Activated CD4-positive, alpha-beta memory T cell treated with anti-CD3 and anti-CD28 coated beads for 36 hours (primary cell): Measurements from ENCODE around the gene SART3. TPM values are rescaled to one million over a fixed set of nuclear protein-coding genes. Genes with fewer than 3 reads are reported as not detected.

ENCODE experiments used
- CTCF ChIA-PET: fragments of 350-600 bp; sonication (Branson Sonifier 250); formaldehyde crosslinking; loops from one replicate; lab custom pipeline; 2021; ENCODE audit warnings: antibody characterized with exemption, inconsistent platforms; lab: Charles Lee
- POLR2A ChIA-PET: fragments of 350-600 bp; sonication (Branson Sonifier 250); formaldehyde crosslinking; loops from one replicate; lab custom pipeline; 2021; ENCODE audit warnings: antibody characterized with exemption; lab: Charles Lee
- DNase-seq: peaks from one replicate; pipeline ENCODE4 v3.0.0-alpha.2; 2020
- H3K27ac Mint-ChIP-seq: one replicate; pipeline ENCODE4 v1.8.0; 2021; ENCODE audit warnings: mixed read lengths
- H3K27me3 Mint-ChIP-seq: one replicate; pipeline ENCODE4 v1.8.0; 2021; ENCODE audit warnings: mixed read lengths
- H3K36me3 Mint-ChIP-seq: one replicate; pipeline ENCODE4 v1.8.0; 2021; ENCODE audit warnings: mixed read lengths
- H3K4me1 Mint-ChIP-seq: one replicate; pipeline ENCODE4 v1.8.0; 2021; ENCODE audit warnings: low read depth, mixed read lengths
- H3K4me3 Mint-ChIP-seq: one replicate; pipeline ENCODE4 v1.8.0; 2021; ENCODE audit warnings: mild to moderate bottlenecking, mixed read lengths
- H3K9me3 Mint-ChIP-seq: one replicate; pipeline ENCODE4 v1.8.0; 2021; ENCODE audit warnings: mixed read lengths
- intact Hi-C: fragments of 100-400 bp; cut with micrococcal nuclease; formaldehyde crosslinking; loops from one replicate; pipeline ENCODE4 v1.15.1; 2023
- total RNA-seq, 2 experiments: library from RNA; stranded (reverse); gene quantifications; one replicate each; pipeline ENCODE4 v1.2.3, GENCODE V29; 2021

The SART3 gene
- total RNA-seq, 2 experiments from 2014 or later: 84.3 to 91.5 TPM

- POLR2A ChIA-PET: interaction anchor here (0.9 to 1.4 kb wide), 3 partner anchors 9 to 43 kb away, joined by 3 to 8 read pairs (median 3); partner anchors contain the start of gene ISCU
- Mint-ChIP-seq H3K4me3 (no peak overlapping the region), H3K36me3 (peaks cover 15% of the 10 kb centered on the region), H3K4me1 (peaks cover 58% of the 10 kb centered on the region), H3K27me3 (no peaks in the 10 kb centered on the region), H3K27ac (no peak overlapping the region), H3K9me3 (no peaks in the 10 kb centered on the region)
- DNase-seq: peak; percentile 54
- CTCF ChIA-PET: interaction anchor here (0.6 to 18.8 kb wide), 3 partner anchors 11 to 91 kb away, joined by 3 to 472 read pairs (median 4); partner anchors contain the start of gene ISCU
- intact Hi-C loops: loop anchor here (1.0 kb wide), 1 partner anchor 44 kb away; no protein-coding TSS in a partner anchor
Observed at GRCh38 chr12:108573317-108573716, 12.3 kb upstream of the SART3 start.

GRCh38 chr12:108572166-108572790, 11.3 kb upstream of the SART3 start:
- no peak overlapping the region for H3K27ac Mint-ChIP-seq
- intact Hi-C loops: loop anchor here (1.0 kb wide), 1 partner anchor 231 kb away; no protein-coding TSS in a partner anchor
- POLR2A ChIA-PET: interaction anchor here (1.4 kb wide), 1 partner anchor 44 kb away, joined by 8 read pairs; no protein-coding TSS in a partner anchor
- DNase-seq: peak; percentile 26
- H3K4me3 Mint-ChIP-seq: no peak overlapping the region
- H3K27me3 Mint-ChIP-seq: no peaks in the 10 kb centered on the region
- CTCF ChIA-PET: interaction anchor here (2.4 to 18.8 kb wide), 2 partner anchors 44 to 231 kb away, joined by 11 to 472 read pairs; no protein-coding TSS in a partner anchor
- peaks cover 68% of the 10 kb centered on the region for H3K4me1 Mint-ChIP-seq
- no peaks in the 10 kb centered on the region for H3K9me3 Mint-ChIP-seq
- peaks cover 25% of the 10 kb centered on the region for H3K36me3 Mint-ChIP-seq

GRCh38 chr12:108571609-108572165, 10.7 kb upstream of the SART3 start:
- POLR2A ChIA-PET: interaction anchor here (2.0 kb wide), 1 partner anchor 46 kb away, joined by 6 read pairs; no protein-coding TSS in a partner anchor
- no peaks in the 10 kb centered on the region for H3K27me3 Mint-ChIP-seq
- no peak overlapping the region for H3K4me3 Mint-ChIP-seq
- H3K36me3 Mint-ChIP-seq: peaks cover 30% of the 10 kb centered on the region
- H3K27ac Mint-ChIP-seq: no peak overlapping the region
- CTCF ChIA-PET: interaction anchor here (2.4 to 18.8 kb wide), 3 partner anchors 45 to 232 kb away, joined by 10 to 472 read pairs (median 11); no protein-coding TSS in a partner anchor
- no peaks in the 10 kb centered on the region for H3K9me3 Mint-ChIP-seq
- peaks cover 71% of the 10 kb centered on the region for H3K4me1 Mint-ChIP-seq
- peak; percentile 3 for DNase-seq
- intact Hi-C loops: loop anchor here (1.0 kb wide), 1 partner anchor 232 kb away; no protein-coding TSS in a partner anchor

GRCh38 chr12:108570743-108571608, 10.0 kb upstream of the SART3 start:
- no peaks in the 10 kb centered on the region for H3K27me3 Mint-ChIP-seq
- no peak overlapping the region for H3K4me3 Mint-ChIP-seq

GRCh38 chr12:108568338-108569154, 7.6 kb upstream of the SART3 start:
- H3K4me3 Mint-ChIP-seq: peak overlapping the region; percentile 51
- intact Hi-C loops: loop anchor here (1.0 to 10.0 kb wide), 5 partner anchors 49 to 524 kb away; partner anchors contain the start of gene ALKBH2

More at GRCh38 chr12:108570743-108571608, 10.0 kb upstream of the SART3 start:
- POLR2A ChIA-PET: interaction anchor here (2.0 kb wide), 1 partner anchor 46 kb away, joined by 6 read pairs; no protein-coding TSS in a partner anchor
- peak; percentile 18 for DNase-seq
- Mint-ChIP-seq H3K9me3 (no peaks in the 10 kb centered on the region), H3K36me3 (peaks cover 37% of the 10 kb centered on the region), H3K4me1 (peaks cover 76% of the 10 kb centered on the region), H3K27ac (no peak overlapping the region)
- intact Hi-C loops: no loop called here
- CTCF ChIA-PET: interaction anchor here (2.4 to 18.8 kb wide), 3 partner anchors 45 to 232 kb away, joined by 10 to 472 read pairs (median 11); no protein-coding TSS in a partner anchor

GRCh38 chr12:108567406-108568337, 6.7 kb upstream of the SART3 start:
- no peak for DNase-seq
- H3K9me3 Mint-ChIP-seq: no peaks in the 10 kb centered on the region
- peaks cover 71% of the 10 kb centered on the region for H3K4me1 Mint-ChIP-seq
- H3K27me3 Mint-ChIP-seq: no peaks in the 10 kb centered on the region
- POLR2A ChIA-PET: interaction anchor here (0.6 to 2.9 kb wide), 4 partner anchors 50 to 66 kb away, joined by 3 to 20 read pairs (median 9); partner anchors contain the start of gene SELPLG
- no peak overlapping the region for H3K4me3 Mint-ChIP-seq
- peaks cover 48% of the 10 kb centered on the region for H3K36me3 Mint-ChIP-seq
- H3K27ac Mint-ChIP-seq: peak overlapping the region; percentile 94
- CTCF ChIA-PET: interaction anchor here (1.0 to 18.8 kb wide), 5 partner anchors 49 to 236 kb away, joined by 4 to 472 read pairs (median 12); partner anchors contain the start of gene SELPLG
- intact Hi-C loops: loop anchor here (1.0 to 10.0 kb wide), 3 partner anchors 61 to 525 kb away; partner anchors contain the start of gene ALKBH2

More at GRCh38 chr12:108568338-108569154, 7.6 kb upstream of the SART3 start:
- Mint-ChIP-seq H3K27ac (peak overlapping the region; percentile 94), H3K4me1 (peaks cover 80% of the 10 kb centered on the region), H3K27me3 (no peaks in the 10 kb centered on the region), H3K36me3 (peaks cover 48% of the 10 kb centered on the region), H3K9me3 (no peaks in the 10 kb centered on the region)
- DNase-seq: peak; percentile 85
- CTCF ChIA-PET: interaction anchor here (0.7 to 18.8 kb wide), 7 partner anchors 9 to 235 kb away, joined by 3 to 472 read pairs (median 7); partner anchors contain the start of gene SELPLG
- POLR2A ChIA-PET: interaction anchor here (0.9 to 2.9 kb wide), 5 partner anchors 10 to 65 kb away, joined by 3 to 20 read pairs (median 7); partner anchors contain the start of gene SELPLG

- intact Hi-C loops: loop anchor here (10.0 kb wide), 1 partner anchor 268 kb away; no protein-coding TSS in a partner anchor
- Mint-ChIP-seq H3K4me3 (no peak overlapping the region), H3K4me1 (peaks cover 66% of the 10 kb centered on the region)
Observed at GRCh38 chr12:108566452-108566851, 5.5 kb upstream of the SART3 start.

GRCh38 chr12:108565976-108566375, 5.0 kb upstream of the SART3 start:
- CTCF ChIA-PET: interaction anchor here (0.7 to 18.8 kb wide), 5 partner anchors 50 to 385 kb away, joined by 3 to 472 read pairs (median 4); no protein-coding TSS in a partner anchor
- Mint-ChIP-seq H3K4me3 (no peak overlapping the region), H3K4me1 (peaks cover 64% of the 10 kb centered on the region), H3K27me3 (no peaks in the 10 kb centered on the region), H3K36me3 (peaks cover 48% of the 10 kb centered on the region), H3K9me3 (no peaks in the 10 kb centered on the region), H3K27ac (peak overlapping the region; percentile 50)
- DNase-seq: peak; percentile 85
- intact Hi-C loops: loop anchor here (10.0 kb wide), 1 partner anchor 269 kb away; no protein-coding TSS in a partner anchor
- POLR2A ChIA-PET: interaction anchor here (0.6 to 0.9 kb wide), 2 partner anchors 51 to 70 kb away, joined by 3 read pairs; no protein-coding TSS in a partner anchor

More at GRCh38 chr12:108566452-108566851, 5.5 kb upstream of the SART3 start:
- Mint-ChIP-seq H3K9me3 (no peaks in the 10 kb centered on the region), H3K27ac (peak overlapping the region; percentile 50), H3K36me3 (peaks cover 48% of the 10 kb centered on the region), H3K27me3 (no peaks in the 10 kb centered on the region)
- CTCF ChIA-PET: interaction anchor here (0.7 to 18.8 kb wide), 5 partner anchors 50 to 384 kb away, joined by 3 to 472 read pairs (median 4); no protein-coding TSS in a partner anchor
- POLR2A ChIA-PET: interaction anchor here (0.6 to 0.9 kb wide), 2 partner anchors 52 to 69 kb away, joined by 3 read pairs; no protein-coding TSS in a partner anchor
- DNase-seq: no peak

GRCh38 chr12:108565146-108565545, 4.2 kb upstream of the SART3 start:
- H3K4me1 Mint-ChIP-seq: peaks cover 57% of the 10 kb centered on the region
- intact Hi-C loops: loop anchor here (10.0 kb wide), 1 partner anchor 270 kb away; no protein-coding TSS in a partner anchor
- no peaks in the 10 kb centered on the region for H3K27me3 Mint-ChIP-seq
- peak overlapping the region; percentile 50 for H3K27ac Mint-ChIP-seq
- peaks cover 46% of the 10 kb centered on the region for H3K36me3 Mint-ChIP-seq
- POLR2A ChIA-PET: interaction anchor here (7.0 kb wide), 1 partner anchor 52 kb away, joined by 48 read pairs; no protein-coding TSS in a partner anchor
- H3K4me3 Mint-ChIP-seq: no peak overlapping the region
- no peaks in the 10 kb centered on the region for H3K9me3 Mint-ChIP-seq
- no peak for DNase-seq
- CTCF ChIA-PET: interaction anchor here (0.8 to 18.8 kb wide), 8 partner anchors 51 to 239 kb away, joined by 3 to 472 read pairs (median 10); no protein-coding TSS in a partner anchor
